ENCODE results near the gene SMS. TPM values are rescaled to one million over a fixed set of nuclear protein-coding genes. Genes with fewer than 3 reads are reported as not detected.

Gene SMS
- total and polyA plus RNA-seq, 3 donors from 2014 or later = 35.7 to 49.8 (median 38.8) TPM

DNA sequence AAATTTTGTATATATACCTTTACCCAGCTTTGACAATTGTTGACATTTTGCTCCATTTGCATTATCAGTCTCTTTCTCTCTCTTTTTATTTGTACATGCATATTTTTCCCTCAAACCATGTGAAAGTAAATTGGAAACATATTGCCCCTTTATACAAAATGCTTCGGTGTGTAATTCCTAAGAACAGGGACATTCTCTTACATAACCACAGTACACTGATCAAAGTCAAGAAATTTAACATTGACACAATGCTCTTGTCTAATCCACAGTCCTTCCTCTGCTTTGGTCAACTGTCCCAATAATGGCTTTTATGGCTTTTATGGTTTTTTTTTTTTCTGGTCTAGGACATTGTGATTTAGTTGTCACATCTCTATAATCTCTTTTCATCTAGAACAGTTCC, 9.5 kb upstream of the SMS start:
- TF ChIP-seq CTCF (IDR thresholded peaks at IDR 0.05) (no peak), POLR2A (IDR thresholded peaks at IDR 0.05) (no peak)

DNA sequence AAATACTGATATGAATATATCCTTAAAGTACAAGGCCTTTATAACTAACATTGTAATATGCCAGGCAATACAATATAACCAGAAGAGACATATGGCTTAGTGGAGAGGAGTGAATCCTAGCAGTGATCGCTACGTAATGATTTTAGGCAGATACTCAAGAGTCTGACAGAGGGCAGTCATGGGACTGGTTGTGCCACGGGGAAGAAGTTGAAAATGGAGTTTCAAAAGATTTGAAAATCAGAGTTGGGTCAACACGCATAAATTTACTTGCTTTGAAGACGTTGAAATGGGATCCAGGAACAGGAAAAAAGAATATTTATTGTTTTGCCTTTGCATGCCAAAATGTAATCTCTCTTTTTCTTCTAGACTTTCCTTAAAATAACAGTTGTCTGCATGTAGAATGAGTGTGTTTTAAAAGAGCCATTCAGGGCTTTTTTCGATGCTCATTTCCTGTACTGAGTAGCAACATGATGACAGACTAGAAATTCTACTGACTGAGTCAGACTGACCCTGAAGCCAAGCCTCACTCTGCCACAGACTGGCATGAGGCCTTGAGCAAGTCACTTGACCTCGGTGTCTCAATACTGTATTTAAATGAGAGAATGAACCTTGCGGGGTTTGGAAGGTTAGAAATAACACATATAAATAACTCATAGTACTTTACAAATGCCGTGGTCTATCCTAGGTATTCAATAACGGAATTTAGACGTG, 8.1 kb upstream of the SMS start:
- intact Hi-C loops (cut with DNase I; ENCODE audit: low total_unique reads) = no loop called here
- Histone ChIP-seq H3K36me3 (ENCODE audit: low read depth, missing control alignments) (no peaks in the 10 kb centered on the region), H3K27me3 (no peaks in the 10 kb centered on the region), H3K27ac (no peak overlapping the region), H3K4me1 (no peaks in the 10 kb centered on the region), H3K4me3 (no peak overlapping the region), H3K9me3 (no peaks in the 10 kb centered on the region)
- TF ChIP-seq POLR2A (IDR thresholded peaks at IDR 0.05) (no peak), CTCF (IDR thresholded peaks at IDR 0.05) (no peak)
- DNase-seq = no peak
- WGBS, 2 donors = 76 to 85% methylated on average over 11 of the region's 11 CpGs

More for the DNA sequence above, 9.5 kb upstream of the SMS start:
- 89 to 94% methylated on average over 1 of the region's 1 CpG for WGBS, 2 donors
- Histone ChIP-seq H3K36me3 (ENCODE audit: low read depth, missing control alignments) (no peaks in the 10 kb centered on the region), H3K4me1 (no peaks in the 10 kb centered on the region), H3K27ac (no peak overlapping the region), H3K27me3 (no peaks in the 10 kb centered on the region), H3K4me3 (no peak overlapping the region), H3K9me3 (no peaks in the 10 kb centered on the region)
- intact Hi-C loops (cut with DNase I; ENCODE audit: low total_unique reads) = no loop called here
- no peak for DNase-seq

DNA sequence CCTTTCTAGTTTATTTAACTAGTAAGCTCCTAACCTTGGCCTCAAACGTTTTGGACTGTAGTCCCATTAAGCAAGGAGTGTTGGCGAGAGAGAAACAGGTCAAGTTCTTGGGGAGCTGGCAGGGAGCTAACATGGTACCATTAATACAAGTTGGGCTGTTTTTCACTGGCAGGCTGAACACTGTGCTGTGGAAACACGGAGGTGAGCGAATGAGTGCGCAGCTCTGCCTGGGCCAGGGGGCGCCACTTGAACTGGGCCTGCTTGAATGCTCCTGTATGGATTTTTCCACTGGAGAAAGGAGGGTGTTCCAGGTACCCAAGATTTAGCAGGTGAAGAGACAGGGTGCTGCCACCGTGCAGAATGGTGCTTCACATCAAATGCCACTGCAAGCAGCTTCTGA, 7.4 kb upstream of the SMS start:
- Histone ChIP-seq H3K27me3 (no peaks in the 10 kb centered on the region), H3K36me3 (ENCODE audit: low read depth, missing control alignments) (no peaks in the 10 kb centered on the region), H3K4me1 (no peaks in the 10 kb centered on the region), H3K9me3 (no peaks in the 10 kb centered on the region), H3K4me3 (no peak overlapping the region), H3K27ac (no peak overlapping the region)
- intact Hi-C loops (cut with DNase I; ENCODE audit: low total_unique reads) = no loop called here
- no peak for DNase-seq
- WGBS, 2 donors = 60 to 85% methylated on average over 1 to 7 of the region's 7 CpGs
- TF ChIP-seq POLR2A (IDR thresholded peaks at IDR 0.05) (no peak), CTCF (IDR thresholded peaks at IDR 0.05) (no peak)

DNA sequence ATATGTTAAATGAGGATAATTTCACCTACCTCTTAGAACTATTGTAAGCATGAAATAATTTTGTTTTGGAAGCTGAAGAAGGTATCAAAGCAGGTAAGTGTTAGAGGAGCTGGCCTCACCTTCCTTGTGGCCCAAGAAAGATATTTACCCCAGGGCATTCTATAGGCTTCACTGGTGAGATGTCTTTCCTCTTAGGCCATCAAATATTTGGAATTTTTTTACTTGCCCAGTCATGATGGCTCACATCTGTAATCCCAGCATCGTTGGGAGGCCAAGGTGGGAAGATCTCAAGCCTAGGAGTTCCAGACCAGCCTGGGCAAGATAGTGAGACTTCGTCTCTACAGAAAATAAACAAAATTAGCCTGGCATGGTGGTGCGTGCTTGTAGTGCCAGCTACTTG, 6.1 kb upstream of the SMS start:
- no peak for DNase-seq
- Histone ChIP-seq H3K4me1 (no peaks in the 10 kb centered on the region), H3K4me3 (no peak overlapping the region), H3K36me3 (ENCODE audit: low read depth, missing control alignments) (no peaks in the 10 kb centered on the region), H3K27me3 (no peaks in the 10 kb centered on the region), H3K9me3 (no peaks in the 10 kb centered on the region), H3K27ac (no peak overlapping the region)
- 92 to 100% methylated on average over 1 to 3 of the region's 3 CpGs for WGBS, 2 donors
- intact Hi-C loops (cut with DNase I; ENCODE audit: low total_unique reads) = no loop called here
- no peak for TF ChIP-seq POLR2A (IDR thresholded peaks at IDR 0.05)
- no peak for TF ChIP-seq CTCF (IDR thresholded peaks at IDR 0.05)

- Histone ChIP-seq H3K36me3 (ENCODE audit: low read depth, missing control alignments) (no peaks in the 10 kb centered on the region), H3K27me3 (no peaks in the 10 kb centered on the region), H3K4me1 (no peaks in the 10 kb centered on the region), H3K27ac (peak overlapping the region; percentile 44 to 76), H3K4me3 (peak overlapping the region; percentile 55 to 59), H3K9me3 (no peaks in the 10 kb centered on the region)
- intact Hi-C loops (cut with DNase I; ENCODE audit: low total_unique reads) = no loop called here
- no peak for DNase-seq
- WGBS, 2 donors = 14 to 31% methylated on average over 9 to 10 of the region's 10 CpGs
- no peak for TF ChIP-seq CTCF (IDR thresholded peaks at IDR 0.05)
- no peak for TF ChIP-seq POLR2A (IDR thresholded peaks at IDR 0.05)
Observed at GRCh38 chrX:21939906-21940305, 603 bp upstream of the SMS start.

Measured in testis (tissue), 3 donors.